Erythroblast (primary cell): ENCODE data around the gene RNF111.

Source experiments
- GATA1 ChIP-seq: IDR thresholded peaks from 2 replicates; pipeline ENCODE4 v1.6.1; 2011; ENCODE audit warnings: low read depth, mild to moderate bottlenecking, control low read depth, low read length, moderate library complexity
- POLR2A ChIP-seq: IDR thresholded peaks from 2 replicates; pipeline ENCODE4 v1.6.1; 2011; ENCODE audit warnings: mild to moderate bottlenecking, low read length

DNA sequence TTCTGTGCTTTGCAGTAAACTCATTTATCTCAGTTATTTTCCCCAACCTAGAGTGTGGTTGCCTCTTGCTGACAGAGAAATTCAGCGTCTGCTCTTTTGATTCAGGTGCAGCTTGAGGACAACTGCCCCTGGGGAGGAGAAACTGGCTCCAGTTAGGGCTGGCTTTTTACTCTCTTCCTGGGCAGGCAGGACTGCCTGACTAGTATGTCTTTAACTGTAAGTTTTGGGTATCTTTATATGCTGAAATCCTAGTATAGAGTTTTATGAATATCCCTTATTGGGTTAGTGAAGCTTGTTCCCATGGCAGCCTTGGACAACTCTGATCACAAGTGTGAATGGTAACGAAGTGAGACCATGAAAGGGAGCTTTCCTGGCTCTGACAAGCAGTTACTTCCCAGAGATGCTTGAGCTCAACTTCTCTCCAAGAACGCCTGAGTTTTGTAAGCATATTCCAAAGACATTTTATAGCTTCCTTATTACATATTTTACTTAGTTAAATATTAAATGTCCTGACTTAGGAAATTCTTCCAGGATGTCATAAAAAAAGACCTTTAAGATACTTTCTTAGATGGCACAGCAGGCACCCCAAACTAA is 144.6 kb downstream of the RNF111 start:
- TF ChIP-seq POLR2A = no peak
- no peak for TF ChIP-seq GATA1
